Right atrium auricular region (tissue), 2 donors: ENCODE results near the gene MOGAT1. TPM values are rescaled to one million over a fixed set of nuclear protein-coding genes. Genes with fewer than 3 reads are reported as not detected.

Source experiments
- DNase-seq: peaks from one replicate; pipeline ENCODE4 v3.0.0-alpha.2; 2019; ENCODE audit warnings: low spot score
- H3K27ac ChIP-seq, 2 donors: fragments of 200-600 bp; sonication (generic); 1 replicate in 1 of 2; 2 replicates in 1 of 2; pipeline ENCODE4 v1.5.1; 2016 to 2019
- H3K27me3 ChIP-seq, 2 donors: fragments of 200-600 bp; sonication (generic); one replicate each; pipeline versions ENCODE4 v1.5.1 to v1.6.0; 2017 to 2019
- H3K36me3 ChIP-seq: fragments of 200-600 bp; sonication (generic); one replicate; pipeline ENCODE4 v1.5.1; 2016
- H3K4me1 ChIP-seq, 2 donors: fragments of 200-600 bp; sonication (generic); one replicate each; pipeline versions ENCODE4 v1.5.1 to v1.6.0; 2017 to 2019
- H3K4me3 ChIP-seq, 2 donors: fragments of 200-600 bp; sonication (generic); 1 replicate in 1 of 2; 2 replicates in 1 of 2; pipeline ENCODE4 v1.5.1; 2017 to 2019; ENCODE audit warnings: mild to moderate bottlenecking in 1 of 2, moderate library complexity in 1 of 2
- H3K9me3 ChIP-seq, 2 donors: fragments of 200-600 bp; sonication (generic); one replicate each; pipeline ENCODE4 v1.5.1; 2019
- total RNA-seq, 2 donors: library from RNA; depleted of rRNA; stranded (reverse); fragments of >200 nt; gene quantifications; one replicate each; pipeline ENCODE4 v1.1.0, GENCODE V29; 2016
- TF ChIP-seq, protein P1 (sequence below), 2 donors: fragments of 200-600 bp; sonication (generic); IDR thresholded peaks; one replicate each; pipeline ENCODE4 v1.5.1; 2019; ENCODE audit warnings: antibody characterized with exemption in 2 of 2

The MOGAT1 gene
- total RNA-seq, 2 donors from 2014 or later = not detected

DNA sequence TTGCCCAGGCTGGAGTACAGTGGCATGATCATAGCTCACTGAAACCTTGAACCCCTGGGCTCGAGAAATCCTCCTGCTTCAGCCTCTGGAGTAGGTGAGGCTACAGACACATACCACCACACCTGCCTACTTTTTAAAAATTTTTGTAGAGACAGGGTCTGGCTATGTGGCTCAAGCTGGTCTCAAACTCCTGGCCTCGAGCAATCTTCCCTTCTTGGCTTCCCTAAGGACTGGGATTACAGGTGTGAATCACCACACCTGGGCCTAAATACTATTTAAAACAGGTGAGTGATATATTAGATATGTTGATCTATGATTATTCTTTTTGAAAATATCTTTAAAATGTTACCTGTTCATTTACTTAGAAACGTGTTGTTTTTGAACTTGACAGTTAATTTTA lies 57.2 kb downstream of the MOGAT1 start:
- H3K4me3 ChIP-seq = no peak overlapping the region
- no peaks in the 10 kb centered on the region for H3K27me3 ChIP-seq
- TF ChIP-seq, protein P1, sequence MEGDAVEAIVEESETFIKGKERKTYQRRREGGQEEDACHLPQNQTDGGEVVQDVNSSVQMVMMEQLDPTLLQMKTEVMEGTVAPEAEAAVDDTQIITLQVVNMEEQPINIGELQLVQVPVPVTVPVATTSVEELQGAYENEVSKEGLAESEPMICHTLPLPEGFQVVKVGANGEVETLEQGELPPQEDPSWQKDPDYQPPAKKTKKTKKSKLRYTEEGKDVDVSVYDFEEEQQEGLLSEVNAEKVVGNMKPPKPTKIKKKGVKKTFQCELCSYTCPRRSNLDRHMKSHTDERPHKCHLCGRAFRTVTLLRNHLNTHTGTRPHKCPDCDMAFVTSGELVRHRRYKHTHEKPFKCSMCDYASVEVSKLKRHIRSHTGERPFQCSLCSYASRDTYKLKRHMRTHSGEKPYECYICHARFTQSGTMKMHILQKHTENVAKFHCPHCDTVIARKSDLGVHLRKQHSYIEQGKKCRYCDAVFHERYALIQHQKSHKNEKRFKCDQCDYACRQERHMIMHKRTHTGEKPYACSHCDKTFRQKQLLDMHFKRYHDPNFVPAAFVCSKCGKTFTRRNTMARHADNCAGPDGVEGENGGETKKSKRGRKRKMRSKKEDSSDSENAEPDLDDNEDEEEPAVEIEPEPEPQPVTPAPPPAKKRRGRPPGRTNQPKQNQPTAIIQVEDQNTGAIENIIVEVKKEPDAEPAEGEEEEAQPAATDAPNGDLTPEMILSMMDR (IDR thresholded peaks at IDR 0.05) = no peak
- H3K36me3 ChIP-seq = no peaks in the 10 kb centered on the region
- no peak for DNase-seq
- peaks cover 0 to 2% of the 10 kb centered on the region in 2 donors for H3K4me1 ChIP-seq
- H3K27ac ChIP-seq = no peak overlapping the region
- H3K9me3 ChIP-seq = no peaks in the 10 kb centered on the region

DNA sequence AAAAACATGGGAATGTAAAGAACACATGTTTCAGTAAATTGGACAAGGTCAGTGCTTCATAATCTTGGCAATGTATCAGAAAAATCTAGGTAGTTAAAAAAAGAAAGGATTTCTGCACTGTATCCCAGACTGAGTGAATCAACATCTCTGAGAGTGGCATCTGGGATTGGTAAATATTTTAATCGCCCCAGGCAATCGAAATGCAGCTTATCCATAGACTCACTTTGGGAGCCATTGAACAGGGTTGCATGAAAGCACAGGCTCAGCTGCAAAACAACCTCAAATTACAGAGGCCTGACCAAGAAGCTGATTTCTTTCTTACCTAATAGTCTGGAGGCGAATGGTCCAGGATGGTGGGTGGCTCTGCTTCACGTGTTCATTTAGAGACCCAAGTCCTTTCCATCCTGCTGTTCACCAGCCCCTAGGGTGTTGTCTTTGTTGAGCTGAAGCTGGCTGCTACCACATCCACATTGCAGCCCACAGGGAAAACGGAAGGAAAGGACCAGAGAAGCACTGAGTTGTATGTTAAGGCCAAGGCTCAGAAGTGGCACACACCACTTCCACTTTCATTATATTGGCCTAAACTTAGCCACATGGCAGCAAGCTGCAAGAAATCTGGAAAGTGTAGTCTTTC lies 59.0 kb downstream of the MOGAT1 start:
- Histone ChIP-seq H3K27ac (no peak overlapping the region), H3K4me3 (no peak overlapping the region), H3K36me3 (no peaks in the 10 kb centered on the region), H3K27me3 (no peaks in the 10 kb centered on the region), H3K9me3 (no peaks in the 10 kb centered on the region), H3K4me1 (peaks cover 0 to 14% of the 10 kb centered on the region in 2 donors)
- DNase-seq = no peak
- TF ChIP-seq, protein P1 (IDR thresholded peaks at IDR 0.05) = no peak

DNA sequence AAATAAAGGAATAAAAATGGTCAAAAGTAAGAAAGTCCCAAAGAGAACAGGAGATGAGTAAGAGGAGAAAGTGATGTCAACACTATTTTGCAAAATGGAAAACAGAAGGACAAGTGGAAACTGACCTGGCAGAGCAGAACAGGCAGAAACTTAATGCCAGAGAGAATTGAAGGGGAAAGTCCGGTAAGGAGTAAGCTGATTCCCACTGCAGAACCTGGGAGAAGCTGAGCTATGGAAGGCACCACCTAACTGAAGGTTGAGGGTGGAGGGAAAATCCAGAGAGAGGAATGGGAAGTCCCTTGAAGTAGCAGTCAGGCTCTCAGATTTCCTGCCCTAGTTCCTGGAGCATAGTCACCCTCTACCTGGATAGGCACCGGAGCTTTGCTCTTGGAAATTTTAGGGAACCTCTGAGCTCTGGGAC lies 59.8 kb downstream of the MOGAT1 start:
- no peak for DNase-seq
- TF ChIP-seq, protein P1 (IDR thresholded peaks at IDR 0.05) = no peak
- Histone ChIP-seq H3K9me3 (no peaks in the 10 kb centered on the region), H3K27me3 (no peaks in the 10 kb centered on the region), H3K4me1 (peaks cover 0 to 14% of the 10 kb centered on the region in 2 donors), H3K4me3 (no peak overlapping the region), H3K36me3 (no peaks in the 10 kb centered on the region), H3K27ac (no peak overlapping the region)

DNA sequence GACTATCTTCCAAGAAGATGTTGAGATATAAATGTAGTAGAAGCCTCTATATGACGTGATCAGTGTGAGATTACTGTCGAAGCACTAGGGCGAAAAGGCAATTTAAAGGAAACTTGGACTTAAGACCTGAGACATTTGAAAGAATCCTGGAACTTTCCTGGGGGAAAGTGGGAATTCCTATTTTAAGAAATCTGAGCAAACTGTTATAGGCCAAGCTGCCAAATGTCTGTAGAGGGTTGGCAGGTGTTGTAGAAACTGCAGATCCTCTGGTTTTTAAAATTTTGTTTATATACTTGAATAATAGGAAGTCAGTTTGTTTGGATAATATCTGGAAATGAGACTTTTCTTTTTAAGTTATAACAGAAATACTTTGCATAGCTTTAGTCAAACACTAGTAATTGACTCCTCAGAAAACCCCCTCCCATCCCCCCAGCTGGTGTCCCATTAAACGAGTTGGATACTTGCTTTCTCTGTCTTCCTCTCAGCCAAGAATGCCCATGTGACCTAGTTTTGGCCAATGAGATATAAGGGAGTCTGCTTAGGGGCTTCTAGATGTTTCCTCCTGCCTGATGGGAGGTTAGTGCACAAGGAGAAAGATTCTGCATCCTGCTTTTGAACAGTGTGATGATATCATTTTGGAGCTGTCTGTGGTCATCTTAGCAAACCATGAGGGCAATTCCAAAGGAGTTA lies 61.2 kb downstream of the MOGAT1 start:
- DNase-seq = no peak
- TF ChIP-seq, protein P1 (IDR thresholded peaks at IDR 0.05) = no peak

DNA sequence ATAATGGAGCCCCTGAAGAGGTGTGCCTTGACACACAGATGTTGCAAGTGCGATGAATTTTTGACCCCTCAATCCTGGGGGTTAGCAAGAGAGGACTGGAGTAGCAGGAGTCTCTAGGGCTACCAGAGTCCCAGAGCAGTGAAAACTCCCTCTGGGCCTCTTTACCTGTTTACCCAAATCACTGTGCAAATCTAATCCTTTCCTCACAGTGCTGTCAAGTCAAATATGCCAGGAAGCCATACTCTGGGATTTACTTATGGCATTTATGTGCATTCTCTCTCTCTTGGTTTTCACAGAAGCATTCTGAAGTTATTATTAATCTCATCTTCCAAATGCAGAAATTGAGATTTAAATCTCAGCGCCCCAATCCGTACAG lies 62.0 kb downstream of the MOGAT1 start:
- no peak for DNase-seq

More for the DNA sequence above, 61.2 kb downstream of the MOGAT1 start:
- peaks cover 0 to 14% of the 10 kb centered on the region in 2 donors for H3K4me1 ChIP-seq
- H3K36me3 ChIP-seq = no peaks in the 10 kb centered on the region
- H3K27ac ChIP-seq = no peak overlapping the region
- H3K9me3 ChIP-seq = no peaks in the 10 kb centered on the region
- H3K4me3 ChIP-seq = no peak overlapping the region
- H3K27me3 ChIP-seq = no peaks in the 10 kb centered on the region

More for the DNA sequence above, 62.0 kb downstream of the MOGAT1 start:
- Histone ChIP-seq H3K4me3 (no peak overlapping the region), H3K9me3 (no peaks in the 10 kb centered on the region), H3K27ac (no peak overlapping the region), H3K4me1 (peaks cover 0 to 14% of the 10 kb centered on the region in 2 donors), H3K36me3 (no peaks in the 10 kb centered on the region), H3K27me3 (no peaks in the 10 kb centered on the region)
- TF ChIP-seq, protein P1 (IDR thresholded peaks at IDR 0.05) = no peak
